Activated T-cell treated with anti-CD3 and anti-CD28 coated beads, Interleukin-2, amount 50 U/mL, for 4 hours (primary cell): Measurements from ENCODE around the gene SLC43A2. TPM values are rescaled to one million over a fixed set of nuclear protein-coding genes. Genes with fewer than 3 reads are reported as not detected.

Experiments used
- total RNA-seq, 3 donors: library from RNA; stranded (reverse); gene quantifications; one replicate each; pipeline ENCODE4 v1.2.1, GENCODE V29; 2021

The SLC43A2 gene
- total RNA-seq, 3 donors from 2014 or later: 4.1 to 9.4 (median 5.0) TPM

Other genes starting within 250 kb of the SLC43A2 start
- gene YWHAE, start 228.6 kb downstream of the SLC43A2 start, total RNA-seq: 100 to 1,000 TPM; 470 to 529 (median 478) TPM
- 10 to 100 TPM; 21.0 to 22.4 (median 22.0) TPM for gene CRK, start 172.6 kb downstream of the SLC43A2 start, total RNA-seq
- gene MYO1C, start 136.1 kb downstream of the SLC43A2 start, total RNA-seq: 10 to 100 TPM; 16.7 to 34.5 (median 18.3) TPM
- 10 to 100 TPM; 21.6 to 30.0 (median 22.8) TPM for gene INPP5K, start 112.2 kb downstream of the SLC43A2 start, total RNA-seq
- 100 to 1,000 TPM in 1 of 3 donors, 10 to 100 TPM in 2; 95.4 to 103 (median 97.4) TPM for gene PITPNA, start 66.0 kb downstream of the SLC43A2 start, total RNA-seq
- gene SCARF1, start 16.9 kb upstream of the SLC43A2 start, total RNA-seq: 1 to 10 TPM; 1.3 to 2.0 (median 1.6) TPM
- gene RILP, start 21.0 kb upstream of the SLC43A2 start, total RNA-seq: 1 to 10 TPM; 2.0 to 2.7 (median 2.3) TPM
- gene PRPF8, start 56.0 kb upstream of the SLC43A2 start, total RNA-seq: 100 to 1,000 TPM; 506 to 585 (median 522) TPM
- gene TLCD2, start 81.5 kb upstream of the SLC43A2 start, total RNA-seq: under 1 TPM; 0.08 to 0.19 (median 0.13) TPM
- 10 to 100 TPM; 21.1 to 24.0 (median 21.5) TPM for gene WDR81, start 95.9 kb upstream of the SLC43A2 start, total RNA-seq
- gene SERPINF2, start 114.0 kb upstream of the SLC43A2 start, total RNA-seq: under 1 TPM; 0.45 to 0.60 (median 0.56) TPM
- gene SERPINF1, start 133.2 kb upstream of the SLC43A2 start, total RNA-seq: 1 to 10 TPM; 1.1 to 1.3 (median 1.3) TPM
- gene SMYD4, start 201.1 kb upstream of the SLC43A2 start, total RNA-seq: 10 to 100 TPM; 14.2 to 15.2 (median 14.8) TPM
- 100 to 1,000 TPM; 138 to 151 (median 141) TPM for gene RPA1, start 201.2 kb upstream of the SLC43A2 start, total RNA-seq